Activated CD4-positive, alpha-beta T cell treated with anti-CD3 and anti-CD28 coated beads, Interleukin-2, Interleukin-6, amounts not matched to agents 100 ng/mL and 50 ng/mL, durations not matched to agents 16 hours and 8 hours (primary cell): ENCODE measurements around the gene TLDC2.
"Not testable (repeated sequence)": the region's sequence is repeated elsewhere in the genome, so short reads cannot be mapped to it uniquely, and the experiment has no call there.

Experiments
- DNase-seq: peaks from one replicate; pipeline ENCODE4 v3.0.0-alpha.2; 2020

TLDC2 gene

GRCh38 chr20:36916199-36916598, 40.3 kb downstream of the TLDC2 start:
- no peak for DNase-seq

- no peak for DNase-seq
Measured at GRCh38 chr20:36917240-36917639, 41.3 kb downstream of the TLDC2 start.

- peak; percentile 23 for DNase-seq
Measured at GRCh38 chr20:36917943-36918342, 42.0 kb downstream of the TLDC2 start.

DNA sequence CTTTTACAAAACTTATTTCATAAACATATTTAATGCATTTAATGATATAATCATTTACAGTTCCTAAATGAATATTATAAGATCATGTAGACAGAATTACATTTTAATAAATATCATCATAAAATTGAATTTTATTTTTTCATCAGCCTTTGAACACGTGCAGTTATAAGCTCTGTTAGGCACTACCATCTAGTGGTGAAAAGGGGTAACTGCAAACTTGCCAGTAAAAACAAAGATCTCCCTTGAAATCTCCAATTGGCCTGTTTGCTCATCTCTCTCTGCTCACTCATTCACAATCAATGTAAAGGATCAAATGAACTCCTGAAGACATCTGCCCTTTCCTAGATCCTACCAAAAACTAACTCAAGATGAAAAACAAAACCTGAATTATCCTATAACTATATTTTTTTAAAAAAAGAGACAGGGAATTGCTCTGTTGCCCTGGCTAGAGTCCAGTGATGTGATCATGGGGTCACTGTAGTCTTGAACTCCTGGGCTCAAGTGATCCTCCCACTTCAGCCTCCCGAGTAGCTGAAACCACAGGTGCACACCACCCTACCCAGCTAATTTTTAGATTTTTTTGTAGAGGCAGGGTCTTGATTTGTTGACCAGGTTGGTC, 43.9 kb downstream of the TLDC2 start:
- DNase-seq = peak; percentile 76

DNA sequence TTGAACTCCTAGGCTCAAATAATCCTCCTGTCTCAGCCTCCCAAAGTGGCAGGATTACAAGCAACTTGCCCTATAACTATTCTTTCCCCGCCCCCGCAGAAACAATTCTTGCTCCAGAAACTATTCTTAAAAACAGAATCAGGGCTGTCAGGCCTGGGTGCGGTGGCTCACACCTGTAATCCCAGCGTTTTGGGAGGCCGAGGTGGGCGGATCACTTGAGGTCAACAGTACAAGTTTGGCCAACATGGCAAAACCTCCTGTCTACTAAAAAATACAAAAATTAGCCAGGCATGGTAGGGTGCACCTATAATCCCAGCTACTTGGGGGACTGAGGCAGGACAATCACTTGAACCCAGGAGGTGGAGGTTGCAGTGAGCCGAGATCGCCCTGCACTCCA, 44.4 kb downstream of the TLDC2 start:
- no peak for DNase-seq

GRCh38 chr20:36924167-36925045, 48.5 kb downstream of the TLDC2 start:
- DNase-seq = no peak

DNA sequence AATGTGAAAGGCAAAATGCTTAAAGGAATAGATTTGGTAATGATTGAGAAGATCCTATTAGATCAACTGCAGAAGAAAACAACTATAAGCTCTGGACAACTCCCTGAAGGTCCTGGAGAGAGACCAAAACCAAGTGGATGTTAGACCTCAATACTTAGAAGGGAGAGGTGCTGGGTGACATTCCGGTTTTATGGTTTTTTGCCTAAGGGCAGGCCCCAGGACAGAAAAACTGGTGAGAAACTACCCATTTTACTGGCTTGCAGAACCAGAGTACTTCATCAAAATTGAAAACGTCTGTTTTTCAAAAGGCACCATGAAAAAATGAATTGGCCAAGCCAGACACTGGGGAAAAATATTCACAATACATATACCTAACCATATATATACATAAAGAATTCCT, 49.3 kb downstream of the TLDC2 start:
- DNase-seq = no peak

DNA sequence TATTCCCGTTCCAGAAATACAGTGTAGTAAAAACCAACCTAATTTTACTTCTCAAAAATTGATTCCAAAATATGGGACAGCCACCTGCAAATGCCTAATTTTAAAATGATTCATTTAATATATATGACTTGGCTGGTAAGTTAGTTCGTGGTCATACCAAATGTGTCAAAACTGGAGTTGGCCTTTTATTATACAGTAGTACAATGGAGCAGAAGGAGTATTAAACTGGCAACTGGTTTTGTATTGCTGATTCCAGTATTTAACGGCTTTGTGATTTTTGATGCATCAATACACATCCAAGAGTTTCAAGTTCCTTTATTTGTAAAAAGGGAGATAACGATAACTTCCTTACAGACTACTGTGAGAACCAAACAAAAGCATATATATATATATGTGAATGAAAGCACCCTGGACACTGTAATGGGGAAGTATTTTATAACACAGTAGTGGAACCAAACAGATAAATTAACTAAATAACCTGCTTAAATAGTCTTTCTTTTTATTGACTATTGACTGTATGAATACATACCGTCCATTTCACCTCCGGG, 50.8 kb downstream of the TLDC2 start:
- no peak for DNase-seq

DNA sequence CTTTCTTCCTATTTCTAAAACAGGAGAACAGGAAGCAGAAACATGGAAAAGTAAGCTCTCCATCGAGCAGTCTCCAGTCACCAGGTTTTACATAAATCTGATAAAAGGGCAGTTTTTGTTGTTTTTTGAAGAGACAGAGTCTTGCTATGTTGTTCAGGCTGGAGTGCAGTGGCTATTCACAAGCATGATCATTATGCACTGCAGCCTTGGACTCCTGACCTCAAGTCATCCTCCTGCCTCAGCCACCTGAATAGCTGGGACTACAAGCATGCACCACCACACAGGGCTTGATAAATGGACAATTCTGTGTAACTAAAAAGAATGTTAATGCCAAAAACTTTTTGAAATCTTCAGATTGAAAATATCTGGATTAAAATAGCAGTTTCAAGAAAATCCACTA, 51.8 kb downstream of the TLDC2 start:
- DNase-seq = no peak

- no peak for DNase-seq
Measured at GRCh38 chr20:36929290-36929689, 53.4 kb downstream of the TLDC2 start.

DNA sequence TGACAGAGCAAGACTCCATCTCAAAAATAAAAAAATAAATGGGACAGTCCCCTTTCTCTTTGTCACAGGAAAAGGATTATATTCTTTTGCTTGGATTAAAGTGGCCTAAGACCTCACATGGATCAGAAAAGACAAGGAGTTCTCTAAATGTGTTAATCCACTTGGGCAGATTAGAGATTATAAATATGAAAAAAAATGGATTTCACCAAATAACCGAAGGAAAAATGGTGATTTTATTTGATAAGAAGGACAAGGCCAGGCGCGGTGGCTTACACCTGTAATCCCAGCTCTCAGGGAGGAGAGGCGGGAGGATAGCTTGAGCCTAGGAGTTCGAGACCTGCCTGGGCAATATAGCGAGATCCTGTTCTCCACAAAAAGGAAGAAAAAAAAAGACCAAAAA, 53.8 kb downstream of the TLDC2 start:
- no peak for DNase-seq

- DNase-seq = not testable (repeated sequence)
Measured at GRCh38 chr20:36932067-36932466, 56.1 kb downstream of the TLDC2 start.

DNA sequence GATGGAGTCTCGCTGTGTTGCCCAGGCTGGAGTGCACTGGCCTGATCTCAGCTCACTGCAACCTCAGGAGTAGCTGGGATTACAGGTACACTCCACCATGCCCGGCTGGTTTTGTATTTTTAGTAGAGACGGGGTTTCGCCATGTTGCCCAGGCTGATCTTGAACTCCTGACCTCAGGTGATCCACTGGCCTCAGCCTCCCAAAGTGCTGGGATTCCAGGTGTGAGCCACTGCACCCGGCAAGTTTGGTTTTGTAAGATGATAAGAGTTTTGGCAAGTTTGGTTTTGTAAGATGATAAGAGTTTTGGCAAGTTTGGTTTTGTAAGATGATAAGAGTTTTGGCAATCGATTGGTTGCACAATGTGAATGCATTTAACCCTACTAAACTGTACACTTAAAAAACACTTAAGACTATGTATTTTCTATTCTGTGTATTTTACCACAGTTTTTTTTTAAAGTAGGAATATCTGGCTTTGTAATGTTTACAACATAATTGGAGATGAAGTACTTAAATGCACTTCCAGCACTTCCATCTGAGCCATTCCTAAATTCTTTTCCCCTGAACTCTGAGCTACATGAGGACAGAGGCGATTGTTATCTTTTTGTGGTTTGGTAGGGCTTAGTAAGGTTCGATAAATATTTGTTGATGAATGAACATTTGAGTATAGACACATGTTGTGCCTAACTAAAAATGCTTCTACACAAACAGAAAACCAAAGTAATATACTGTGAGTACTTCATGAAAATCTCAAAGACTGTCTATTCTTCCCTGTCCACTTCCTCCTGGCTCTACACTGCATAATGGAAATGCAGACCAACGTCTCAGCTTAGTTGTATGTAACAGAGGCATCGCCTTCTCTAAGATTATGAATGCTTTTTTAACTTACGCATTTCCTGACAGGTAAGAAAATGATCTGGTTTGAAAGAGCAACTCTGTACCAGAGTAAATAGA, 56.8 kb downstream of the TLDC2 start:
- DNase-seq = no peak

GRCh38 chr20:36933571-36933970, 57.6 kb downstream of the TLDC2 start:
- DNase-seq = not testable (repeated sequence)

- DNase-seq = no peak
Measured at GRCh38 chr20:36936341-36936740, 60.4 kb downstream of the TLDC2 start.

DNA sequence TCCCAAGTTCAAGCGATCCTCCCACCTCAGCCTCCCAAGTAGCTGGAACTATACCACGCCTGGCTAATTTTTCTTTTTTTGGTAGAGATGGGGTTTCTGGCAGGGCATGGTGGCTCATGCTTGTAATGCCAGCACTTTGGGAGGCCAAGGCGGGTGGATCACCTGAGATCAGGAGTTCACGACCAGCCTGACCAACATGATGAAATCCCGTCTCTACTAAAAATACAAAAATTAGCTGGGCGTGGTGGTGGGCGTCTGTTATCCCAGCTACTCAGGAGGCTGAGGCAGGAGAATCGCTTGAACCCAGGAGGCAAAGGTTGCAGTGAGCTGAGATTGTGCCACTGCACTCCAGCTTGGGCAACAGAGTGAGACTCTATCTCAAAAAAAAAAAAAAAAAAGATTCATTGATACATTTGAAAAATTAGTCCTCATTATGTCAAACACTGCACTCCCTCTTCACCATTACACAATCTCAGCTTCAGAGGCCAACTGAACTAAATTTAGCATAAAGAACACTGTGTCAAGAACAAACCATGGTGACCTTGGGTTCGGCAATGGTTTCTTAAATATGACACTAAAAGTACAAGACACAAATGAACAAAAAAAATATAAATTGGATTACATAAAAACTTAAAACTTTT, 60.9 kb downstream of the TLDC2 start:
- not testable (repeated sequence) for DNase-seq

DNA sequence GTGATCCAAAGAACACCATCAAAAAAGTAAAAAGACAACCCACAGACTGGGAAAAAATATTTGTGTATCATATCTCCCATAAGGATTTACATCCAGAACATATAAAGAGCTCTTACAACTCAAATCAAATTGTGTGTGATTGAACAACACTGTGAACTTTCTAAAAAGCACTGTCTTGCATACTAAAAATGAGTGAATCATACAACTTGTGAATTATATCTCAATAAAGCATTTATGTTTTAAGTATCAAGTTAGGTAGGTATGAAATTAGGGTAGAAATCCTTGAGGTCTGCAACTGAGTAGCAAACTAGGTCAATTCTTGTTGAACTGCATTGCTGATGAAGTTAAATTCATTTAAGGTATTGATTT, 61.4 kb downstream of the TLDC2 start:
- DNase-seq = no peak

GRCh38 chr20:36941401-36941835, 65.5 kb downstream of the TLDC2 start:
- no peak for DNase-seq
